ENCODE results near the gene KRT6C.
"Not testable (repeated sequence)": the region's sequence is repeated elsewhere in the genome, so short reads cannot be mapped to it uniquely, and the experiment has no call there.

Gene KRT6C

DNA sequence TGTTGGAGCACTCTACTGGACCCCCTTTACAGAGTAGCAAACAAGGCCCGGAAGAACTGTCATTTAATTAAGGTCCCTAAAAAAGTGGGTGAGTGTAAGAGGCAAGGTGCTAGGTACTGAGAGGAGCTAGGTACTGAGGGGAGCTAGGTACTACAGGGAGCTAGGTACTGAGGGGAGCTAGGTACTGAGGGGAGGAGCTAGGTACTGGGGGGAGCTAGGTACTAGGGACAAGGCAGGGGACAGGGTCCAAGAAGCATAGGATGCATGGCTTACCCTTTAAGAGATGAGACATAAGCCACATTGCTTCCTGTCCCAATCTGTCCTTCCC is 41.7 kb upstream of the KRT6C start:
- Histone ChIP-seq H3K9ac (ENCODE audit: low read length) (no peak overlapping the region), H3K4me3 (ENCODE audit: low read depth in 1 of 2, low read length in 2 of 2) (no peak overlapping the region), H3K27me3 (ENCODE audit: control insufficient read depth in 1 of 2, insufficient read depth in 2 of 2, low read length in 2 of 2) (no peaks in the 10 kb centered on the region), H3K27ac (ENCODE audit: low read depth, low read length) (no peak overlapping the region), H3K9me3 (ENCODE audit: low read length) (no peaks in the 10 kb centered on the region), H3K4me1 (ENCODE audit: insufficient read depth, low read length) (peaks cover 6% of the 10 kb centered on the region), H3K36me3 (ENCODE audit: insufficient read depth, low read length) (no peaks in the 10 kb centered on the region)

GRCh38 chr12:52514471-52515318 is 41.1 kb upstream of the KRT6C start:
- H3K9ac ChIP-seq (ENCODE audit: low read length) = no peak overlapping the region
- H3K4me1 ChIP-seq (ENCODE audit: insufficient read depth, low read length) = peaks cover 6% of the 10 kb centered on the region
- no peak overlapping the region for H3K4me3 ChIP-seq (ENCODE audit: low read depth in 1 of 2, low read length in 2 of 2)
- no peak overlapping the region for H3K27ac ChIP-seq (ENCODE audit: low read depth, low read length)
- no peaks in the 10 kb centered on the region for H3K36me3 ChIP-seq (ENCODE audit: insufficient read depth, low read length)
- no peaks in the 10 kb centered on the region for H3K27me3 ChIP-seq (ENCODE audit: control insufficient read depth in 1 of 2, insufficient read depth in 2 of 2, low read length in 2 of 2)
- H3K9me3 ChIP-seq (ENCODE audit: low read length) = no peaks in the 10 kb centered on the region

GRCh38 chr12:52513736-52514135 is 40.1 kb upstream of the KRT6C start:
- no peak overlapping the region for H3K9ac ChIP-seq (ENCODE audit: low read length)

DNA sequence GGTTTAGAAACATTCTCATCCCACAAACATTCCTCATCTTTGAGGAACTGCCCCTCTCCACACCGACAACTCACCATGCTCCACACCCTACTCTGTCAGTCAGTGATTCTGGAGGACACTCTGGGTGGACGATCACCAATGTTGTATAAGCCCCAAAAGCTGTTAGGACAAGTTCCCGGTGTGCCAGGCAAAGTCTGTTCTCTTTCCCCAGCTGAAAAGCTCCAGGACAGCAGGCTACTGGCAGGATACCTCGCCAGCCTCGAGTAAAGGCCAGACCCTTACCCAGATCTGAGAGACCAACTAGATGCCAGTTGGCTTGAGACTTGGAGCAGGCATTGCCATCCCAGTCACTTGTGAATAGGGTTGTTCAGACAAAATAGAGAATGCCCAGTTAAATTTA is 34.6 kb upstream of the KRT6C start:
- Histone ChIP-seq H3K4me3 (ENCODE audit: low read depth in 1 of 2, low read length in 2 of 2) (no peak overlapping the region), H3K36me3 (ENCODE audit: insufficient read depth, low read length) (no peaks in the 10 kb centered on the region), H3K27me3 (ENCODE audit: control insufficient read depth in 1 of 2, insufficient read depth in 2 of 2, low read length in 2 of 2) (no peaks in the 10 kb centered on the region), H3K27ac (ENCODE audit: low read depth, low read length) (no peak overlapping the region), H3K4me1 (ENCODE audit: insufficient read depth, low read length) (no peaks in the 10 kb centered on the region), H3K9me3 (ENCODE audit: low read length) (no peaks in the 10 kb centered on the region), H3K9ac (ENCODE audit: low read length) (no peak overlapping the region)

More at GRCh38 chr12:52513736-52514135, 40.1 kb upstream of the KRT6C start:
- Histone ChIP-seq H3K4me1 (ENCODE audit: insufficient read depth, low read length) (peaks cover 6% of the 10 kb centered on the region), H3K4me3 (ENCODE audit: low read depth in 1 of 2, low read length in 2 of 2) (no peak overlapping the region), H3K27me3 (ENCODE audit: control insufficient read depth in 1 of 2, insufficient read depth in 2 of 2, low read length in 2 of 2) (no peaks in the 10 kb centered on the region), H3K9me3 (ENCODE audit: low read length) (no peaks in the 10 kb centered on the region), H3K36me3 (ENCODE audit: insufficient read depth, low read length) (no peaks in the 10 kb centered on the region), H3K27ac (ENCODE audit: low read depth, low read length) (no peak overlapping the region)

GRCh38 chr12:52506858-52507715 is 33.5 kb upstream of the KRT6C start:
- Histone ChIP-seq H3K4me3 (ENCODE audit: low read depth in 1 of 2, low read length in 2 of 2) (no peak overlapping the region), H3K27ac (ENCODE audit: low read depth, low read length) (no peak overlapping the region), H3K9me3 (ENCODE audit: low read length) (no peaks in the 10 kb centered on the region), H3K4me1 (ENCODE audit: insufficient read depth, low read length) (no peaks in the 10 kb centered on the region), H3K27me3 (ENCODE audit: control insufficient read depth in 1 of 2, insufficient read depth in 2 of 2, low read length in 2 of 2) (no peaks in the 10 kb centered on the region), H3K36me3 (ENCODE audit: insufficient read depth, low read length) (no peaks in the 10 kb centered on the region), H3K9ac (ENCODE audit: low read length) (no peak overlapping the region)

DNA sequence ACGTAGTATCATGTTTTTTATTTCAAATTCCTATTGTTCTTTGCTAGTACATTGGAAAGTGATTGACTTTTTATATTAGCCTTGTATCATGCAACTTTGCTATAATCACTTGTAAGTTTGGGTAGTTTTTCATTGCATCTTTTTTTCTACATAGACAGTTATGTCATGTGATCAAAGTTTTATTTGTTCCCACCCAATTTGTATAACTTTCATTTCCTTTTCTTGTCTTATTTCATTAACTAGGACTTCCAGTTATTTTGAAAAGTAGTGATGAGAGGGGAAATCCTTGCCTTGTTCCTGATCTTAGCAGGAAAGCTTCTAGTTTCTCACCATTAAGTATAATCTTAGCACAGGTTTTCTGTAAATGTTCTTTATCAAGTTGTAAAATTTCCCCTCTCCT is 29.3 kb upstream of the KRT6C start:
- H3K4me1 ChIP-seq (ENCODE audit: insufficient read depth, low read length) = no peaks in the 10 kb centered on the region
- H3K4me3 ChIP-seq (ENCODE audit: low read depth in 1 of 2, low read length in 2 of 2) = no peak overlapping the region
- no peak overlapping the region for H3K27ac ChIP-seq (ENCODE audit: low read depth, low read length)
- no peaks in the 10 kb centered on the region for H3K36me3 ChIP-seq (ENCODE audit: insufficient read depth, low read length)
- H3K9ac ChIP-seq (ENCODE audit: low read length) = no peak overlapping the region
- H3K27me3 ChIP-seq (ENCODE audit: control insufficient read depth in 1 of 2, insufficient read depth in 2 of 2, low read length in 2 of 2) = no peaks in the 10 kb centered on the region
- no peaks in the 10 kb centered on the region for H3K9me3 ChIP-seq (ENCODE audit: low read length)

DNA sequence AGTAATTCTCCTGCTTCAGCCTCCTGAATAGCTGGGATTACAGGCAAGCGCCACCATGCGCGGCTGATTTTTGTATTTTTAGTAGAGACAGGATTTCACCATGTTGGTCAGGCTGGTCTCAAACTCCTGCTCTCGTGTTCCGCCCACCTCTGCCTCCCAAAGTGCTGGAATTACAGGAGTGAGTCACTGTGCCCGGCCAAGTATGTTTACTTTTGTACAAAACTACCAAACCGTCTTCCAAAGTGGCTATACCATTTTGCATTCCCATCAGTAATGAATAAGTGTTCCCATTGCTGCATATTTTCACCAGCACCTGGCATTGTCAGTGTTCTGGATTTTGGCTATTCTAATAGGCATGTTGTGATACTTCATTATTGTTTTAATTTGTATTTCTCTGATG is 27.9 kb upstream of the KRT6C start:
- Histone ChIP-seq H3K27me3 (ENCODE audit: control insufficient read depth in 1 of 2, insufficient read depth in 2 of 2, low read length in 2 of 2) (no peaks in the 10 kb centered on the region), H3K4me1 (ENCODE audit: insufficient read depth, low read length) (peaks cover under 1% of the 10 kb centered on the region), H3K27ac (ENCODE audit: low read depth, low read length) (no peak overlapping the region), H3K36me3 (ENCODE audit: insufficient read depth, low read length) (no peaks in the 10 kb centered on the region), H3K4me3 (ENCODE audit: low read depth in 1 of 2, low read length in 2 of 2) (no peak overlapping the region), H3K9ac (ENCODE audit: low read length) (no peak overlapping the region), H3K9me3 (ENCODE audit: low read length) (no peaks in the 10 kb centered on the region)

GRCh38 chr12:52500574-52500973 is 27.0 kb upstream of the KRT6C start:
- not testable (repeated sequence) for H3K9ac ChIP-seq (ENCODE audit: low read length); H3K36me3 ChIP-seq (ENCODE audit: insufficient read depth, low read length); H3K4me3 ChIP-seq (ENCODE audit: low read depth in 1 of 2, low read length in 2 of 2); H3K27me3 ChIP-seq (ENCODE audit: control insufficient read depth in 1 of 2, insufficient read depth in 2 of 2, low read length in 2 of 2); H3K9me3 ChIP-seq (ENCODE audit: low read length); H3K27ac ChIP-seq (ENCODE audit: low read depth, low read length); H3K4me1 ChIP-seq (ENCODE audit: insufficient read depth, low read length)

DNA sequence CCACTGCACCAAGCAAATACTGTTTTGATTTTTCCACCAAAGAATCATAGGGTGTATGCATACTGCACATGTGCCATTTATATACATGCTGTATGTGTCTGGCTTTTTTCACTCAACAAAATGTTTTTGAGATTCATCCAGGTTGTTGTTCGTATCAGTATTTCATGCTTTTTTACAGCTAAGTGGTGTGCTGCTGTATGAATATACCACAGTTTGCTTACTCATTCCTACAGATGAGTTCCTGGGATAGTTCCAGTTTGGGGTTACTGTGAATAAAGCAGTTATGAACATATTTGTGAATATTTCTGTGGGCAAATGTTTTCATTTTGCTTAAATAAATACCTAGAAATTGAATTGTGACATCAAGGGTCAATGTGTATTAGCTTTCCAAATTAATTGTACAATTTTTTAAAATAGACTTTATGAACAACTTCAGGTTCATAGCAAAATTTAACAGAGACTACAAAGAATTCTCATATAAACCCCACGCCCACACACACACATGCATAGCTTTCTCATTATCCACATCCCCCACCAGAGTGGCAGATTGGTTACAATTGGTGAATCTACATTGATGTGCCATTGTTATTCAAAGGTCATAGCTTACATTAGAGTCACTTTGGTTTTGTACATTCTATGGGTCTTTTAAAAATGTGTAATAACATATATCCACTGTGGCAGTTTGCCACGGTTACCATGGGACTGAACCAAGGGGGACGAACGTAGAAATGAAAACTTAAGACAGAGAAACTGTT is 26.4 kb upstream of the KRT6C start:
- H3K4me1 ChIP-seq (ENCODE audit: insufficient read depth, low read length) = peaks cover 15% of the 10 kb centered on the region
- H3K9me3 ChIP-seq (ENCODE audit: low read length) = no peaks in the 10 kb centered on the region
- H3K36me3 ChIP-seq (ENCODE audit: insufficient read depth, low read length) = no peaks in the 10 kb centered on the region
- H3K27me3 ChIP-seq (ENCODE audit: control insufficient read depth in 1 of 2, insufficient read depth in 2 of 2, low read length in 2 of 2) = no peaks in the 10 kb centered on the region
- H3K9ac ChIP-seq (ENCODE audit: low read length) = no peak overlapping the region
- no peak overlapping the region for H3K27ac ChIP-seq (ENCODE audit: low read depth, low read length)
- H3K4me3 ChIP-seq (ENCODE audit: low read depth in 1 of 2, low read length in 2 of 2) = no peak overlapping the region

DNA sequence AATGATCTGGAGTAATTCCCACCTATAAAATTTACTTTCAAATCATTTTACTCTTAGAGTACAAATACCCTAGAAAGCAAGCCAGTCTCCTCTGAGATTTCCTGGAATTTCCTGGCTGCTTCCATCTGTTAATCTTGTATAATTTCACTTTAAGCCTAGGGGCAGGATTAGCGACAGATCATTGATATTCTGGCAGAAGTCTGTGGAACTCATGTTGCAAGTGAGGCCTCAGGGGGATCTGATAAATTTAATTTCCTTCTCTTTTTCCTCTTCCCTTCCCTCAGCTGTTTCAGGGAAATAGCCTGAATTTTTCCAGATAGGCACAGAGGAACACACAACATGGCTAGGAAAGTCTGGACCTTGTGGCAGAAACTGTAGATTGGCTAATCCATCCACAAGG is 25.3 kb upstream of the KRT6C start:
- Histone ChIP-seq H3K9ac (ENCODE audit: low read length) (no peak overlapping the region), H3K4me3 (ENCODE audit: low read depth in 1 of 2, low read length in 2 of 2) (no peak overlapping the region), H3K36me3 (ENCODE audit: insufficient read depth, low read length) (no peaks in the 10 kb centered on the region), H3K27ac (ENCODE audit: low read depth, low read length) (no peak overlapping the region), H3K27me3 (ENCODE audit: control insufficient read depth in 1 of 2, insufficient read depth in 2 of 2, low read length in 2 of 2) (no peaks in the 10 kb centered on the region), H3K9me3 (ENCODE audit: low read length) (no peaks in the 10 kb centered on the region), H3K4me1 (ENCODE audit: insufficient read depth, low read length) (peaks cover 23% of the 10 kb centered on the region)

GRCh38 chr12:52497975-52498374 is 24.4 kb upstream of the KRT6C start:
- Histone ChIP-seq H3K27ac (ENCODE audit: low read depth, low read length) (no peak overlapping the region), H3K27me3 (ENCODE audit: control insufficient read depth in 1 of 2, insufficient read depth in 2 of 2, low read length in 2 of 2) (no peaks in the 10 kb centered on the region), H3K4me3 (ENCODE audit: low read depth in 1 of 2, low read length in 2 of 2) (no peak overlapping the region), H3K9ac (ENCODE audit: low read length) (no peak overlapping the region), H3K36me3 (ENCODE audit: insufficient read depth, low read length) (no peaks in the 10 kb centered on the region), H3K4me1 (ENCODE audit: insufficient read depth, low read length) (peaks cover 23% of the 10 kb centered on the region), H3K9me3 (ENCODE audit: low read length) (no peaks in the 10 kb centered on the region)
